GM18909 (cell line): ENCODE results near the gene SLC29A1.
"Not testable (repeated sequence)": the region's sequence is repeated elsewhere in the genome, so short reads cannot be mapped to it uniquely, and the experiment has no call there.

Experiments
- ATAC-seq: cut with Tn5 transposase; IDR thresholded peaks from one replicate; pipeline ENCODE4 v1.9.1; 2021; ENCODE audit warnings: mild to moderate bottlenecking; ENCODE audit not compliant: unreplicated experiment, poor library complexity

The SLC29A1 gene

DNA sequence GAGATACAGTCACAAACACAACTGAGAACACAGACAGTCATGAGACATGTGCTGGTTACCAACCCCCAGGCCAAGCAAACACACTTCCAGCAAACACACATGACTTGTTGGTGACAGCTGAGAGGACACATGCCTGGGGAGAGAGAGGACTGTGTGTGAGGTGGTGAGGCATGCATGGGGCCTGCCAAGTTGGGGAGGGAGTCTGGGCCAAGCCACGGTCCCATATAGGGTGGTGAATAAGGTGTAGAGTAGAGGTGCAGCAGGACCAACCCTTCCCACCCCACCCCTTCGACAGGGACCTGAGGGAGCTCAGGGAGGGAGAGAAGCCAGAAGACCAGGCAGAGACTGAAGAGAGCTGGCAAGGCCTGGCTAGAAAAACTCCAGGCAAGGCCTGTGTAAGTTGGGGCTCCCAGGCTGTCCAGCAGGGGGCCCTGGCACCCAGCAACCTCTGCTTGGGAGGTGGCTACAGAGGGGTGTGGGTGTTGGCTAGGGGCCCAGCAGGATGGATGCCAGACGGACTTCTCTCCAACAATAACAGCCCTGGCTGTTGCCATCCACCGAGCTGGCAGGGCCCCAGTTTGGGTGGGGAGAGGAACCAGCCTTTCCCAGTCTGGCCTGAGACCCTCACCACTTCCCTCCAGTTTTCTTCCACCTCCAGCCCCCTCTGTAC lies 2.0 kb upstream of the SLC29A1 start:
- peak; percentile 38 for ATAC-seq

DNA sequence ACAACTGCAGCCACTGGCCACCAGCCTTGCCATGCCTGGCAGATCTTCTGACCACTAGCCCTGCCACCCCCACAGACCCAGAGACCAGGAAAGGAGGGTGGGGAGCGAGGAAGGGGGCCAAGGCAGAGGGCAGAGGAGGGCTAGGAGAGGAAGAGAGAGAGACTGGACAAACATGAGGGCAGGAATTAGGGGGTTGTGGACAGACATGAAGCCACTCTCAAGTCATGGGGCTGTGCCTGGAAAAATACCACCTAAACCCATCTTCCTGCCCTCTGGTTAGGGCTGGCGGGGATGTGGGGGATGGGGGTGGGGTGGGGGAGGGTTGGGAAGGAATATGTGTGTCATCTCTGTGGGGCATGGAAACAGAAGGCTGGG lies 1.4 kb upstream of the SLC29A1 start:
- ATAC-seq: no peak

DNA sequence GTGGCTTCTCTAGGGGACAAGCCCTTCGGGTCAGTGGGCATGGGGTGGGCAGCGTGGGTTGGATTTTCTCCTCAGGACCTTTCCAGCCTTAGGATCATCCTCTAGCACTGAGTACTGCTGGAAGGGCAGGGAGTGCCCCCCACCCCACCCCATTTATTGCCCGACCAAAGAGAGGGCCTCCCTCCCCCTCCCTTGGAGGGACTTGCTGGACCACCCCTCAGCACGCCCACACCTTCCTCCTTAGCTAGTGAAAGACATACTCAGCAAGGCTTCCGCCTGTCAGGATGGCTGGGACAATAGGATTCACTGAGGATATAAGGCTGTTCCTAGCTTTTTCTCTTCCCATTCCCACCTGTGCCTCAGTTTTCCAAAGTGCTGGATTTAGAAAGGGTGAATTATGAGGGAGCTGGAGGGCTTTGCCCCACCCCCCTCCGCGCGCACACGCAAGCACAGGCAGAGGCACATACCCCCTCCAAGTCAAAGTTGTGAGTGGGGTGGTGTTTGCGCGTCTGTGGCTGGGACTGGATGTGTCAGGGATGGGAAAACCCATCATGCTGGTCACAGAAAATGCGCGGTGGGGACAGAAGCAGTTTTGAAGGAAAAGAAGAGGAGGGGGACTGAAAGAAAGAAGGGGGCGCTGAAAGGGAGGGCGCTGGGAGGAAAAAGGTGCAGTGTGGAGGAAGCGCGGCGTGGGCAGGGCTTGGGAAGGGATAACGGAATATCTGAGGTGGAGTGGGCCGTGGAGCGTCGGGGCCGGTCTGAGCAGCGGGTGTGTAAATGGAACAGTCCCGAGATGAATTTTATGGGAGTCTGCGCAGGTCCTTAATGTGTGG lies 693 bp upstream of the SLC29A1 start:
- ATAC-seq: no peak

DNA sequence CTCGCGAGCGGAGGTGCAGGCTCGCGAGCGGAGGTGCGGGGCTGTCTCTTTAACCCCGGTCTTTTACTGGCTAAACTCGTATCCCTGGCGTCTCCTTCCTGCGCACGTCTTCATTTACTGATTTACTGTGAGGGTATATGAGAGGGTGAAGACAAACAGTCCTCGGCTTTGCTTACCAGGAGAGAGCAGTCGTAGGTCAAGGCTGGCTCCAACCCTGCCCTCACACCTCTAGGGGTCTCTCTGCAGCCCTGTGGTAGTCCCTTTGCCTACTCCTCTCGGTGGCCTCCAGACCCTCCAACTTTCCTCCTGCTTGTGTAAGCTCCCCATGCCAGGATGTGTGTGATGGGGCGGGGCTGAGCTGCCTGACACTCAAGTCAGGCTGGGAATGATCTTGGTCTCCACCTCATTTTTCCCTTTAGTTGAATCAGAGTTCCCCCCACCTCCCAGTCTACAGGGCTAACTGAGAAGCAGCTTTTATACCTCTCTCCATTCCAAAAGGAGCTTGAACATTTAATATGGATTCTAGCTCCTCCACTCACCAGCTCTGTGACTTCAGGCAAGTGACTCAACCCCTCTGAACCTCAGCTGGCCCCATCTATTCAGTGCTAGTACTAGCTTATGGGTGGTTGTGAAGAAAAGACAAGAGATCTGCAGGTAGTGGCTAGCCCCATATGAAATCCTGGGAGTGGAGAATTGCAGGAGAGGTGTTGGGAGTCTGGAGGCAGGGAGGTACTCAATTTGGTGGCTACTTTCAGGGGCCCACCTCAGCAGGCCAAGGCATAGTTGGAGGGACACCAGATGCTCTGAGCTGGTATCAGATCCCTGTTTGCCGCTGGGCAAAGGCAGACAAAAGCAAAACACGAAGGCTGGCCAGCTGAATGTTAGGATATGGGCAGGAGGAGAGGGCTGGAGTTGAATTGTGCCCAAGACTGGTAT lies 902 bp downstream of the SLC29A1 start:
- peak; percentile 15 for ATAC-seq

DNA sequence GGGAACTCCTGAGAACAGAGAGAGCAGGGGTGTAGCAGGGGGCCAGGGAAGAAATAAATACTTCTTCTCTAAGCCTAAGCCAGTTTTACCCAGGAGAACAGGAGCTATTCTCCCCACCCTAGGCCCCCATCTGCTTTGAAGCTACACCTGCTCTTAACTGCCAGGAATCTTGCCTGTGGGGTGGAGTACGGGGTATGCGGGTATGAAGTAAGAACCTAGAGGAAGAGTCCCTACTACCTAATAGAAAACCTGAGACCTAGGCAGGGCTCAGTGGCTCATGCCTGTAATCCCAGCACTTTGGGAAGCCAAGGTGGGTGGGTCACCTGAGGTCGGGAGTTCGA lies 1.5 kb downstream of the SLC29A1 start:
- ATAC-seq: no peak

DNA sequence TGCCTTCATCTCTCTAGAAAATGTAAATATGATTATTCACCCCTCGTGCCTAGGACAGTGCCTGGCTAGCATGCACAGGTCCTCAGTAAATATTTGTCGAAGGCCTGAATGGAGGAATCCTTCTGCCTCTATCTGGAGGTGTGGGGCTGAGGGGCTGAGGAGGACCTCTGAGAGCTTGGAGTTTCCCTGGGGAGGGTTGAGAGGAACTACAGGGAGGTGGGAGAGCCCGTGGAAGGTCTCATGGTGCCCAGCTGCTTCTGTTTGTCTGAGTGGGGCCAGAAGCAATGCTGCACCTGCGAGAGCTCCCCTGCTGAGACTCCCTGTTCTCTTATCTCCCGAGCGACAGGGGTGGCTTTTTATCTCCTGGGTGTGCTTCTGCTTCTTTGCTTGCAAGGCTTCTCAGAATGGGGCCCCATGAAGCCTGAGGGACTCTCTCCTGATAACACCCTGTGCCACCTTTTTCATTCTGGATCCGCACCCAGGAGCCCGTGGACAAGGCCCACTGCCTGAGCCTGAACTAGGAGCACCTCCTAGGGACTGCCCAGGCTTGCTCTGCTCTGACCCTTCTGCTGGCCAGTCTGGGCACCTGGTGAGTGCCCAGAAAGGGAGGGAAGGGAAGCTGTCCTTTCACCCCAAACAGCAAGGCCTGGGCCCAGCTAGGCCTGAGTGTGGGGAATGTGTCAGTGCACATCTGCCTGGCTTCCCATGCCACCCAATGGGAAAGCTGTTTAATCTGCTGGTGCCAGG lies 2.4 kb downstream of the SLC29A1 start:
- ATAC-seq: no peak

DNA sequence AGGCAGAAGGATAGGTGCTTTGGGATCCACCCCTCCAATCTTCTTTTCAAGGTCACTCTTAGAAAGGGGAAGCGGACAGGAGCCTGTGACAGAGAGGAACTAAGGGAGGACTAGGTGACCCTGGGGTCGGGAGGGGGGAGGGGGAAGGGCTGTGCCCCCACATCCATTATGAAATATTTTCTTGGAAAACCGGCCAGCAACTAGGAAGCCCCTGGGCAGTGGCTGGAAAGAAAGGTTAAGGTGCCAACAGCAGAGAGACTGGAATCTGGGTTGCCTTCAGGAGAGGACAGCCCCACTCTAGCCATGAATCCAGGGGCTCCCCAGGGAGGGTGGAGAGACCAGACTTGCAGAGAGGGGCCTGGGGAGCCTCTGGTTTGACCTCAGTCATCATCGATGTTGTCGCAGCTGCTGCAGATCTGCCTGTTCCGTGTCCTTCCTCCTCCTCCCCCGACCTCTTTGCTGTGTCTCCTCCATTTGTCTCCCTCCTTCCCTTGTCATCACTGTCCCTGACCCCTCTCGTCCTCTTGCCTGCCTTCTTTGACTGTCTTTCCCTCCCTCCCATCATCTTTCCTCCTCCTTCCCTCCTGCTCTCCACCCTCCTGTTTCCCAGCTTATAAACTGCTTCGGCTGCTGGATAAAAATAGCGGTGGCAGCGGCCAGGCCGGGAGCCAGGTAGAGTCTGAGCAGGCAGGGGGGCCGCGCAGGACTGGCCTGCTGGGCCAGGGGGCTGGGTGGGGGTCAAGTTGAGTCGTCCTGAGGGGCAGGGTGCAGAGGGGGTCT lies 3.2 kb downstream of the SLC29A1 start:
- no peak for ATAC-seq

DNA sequence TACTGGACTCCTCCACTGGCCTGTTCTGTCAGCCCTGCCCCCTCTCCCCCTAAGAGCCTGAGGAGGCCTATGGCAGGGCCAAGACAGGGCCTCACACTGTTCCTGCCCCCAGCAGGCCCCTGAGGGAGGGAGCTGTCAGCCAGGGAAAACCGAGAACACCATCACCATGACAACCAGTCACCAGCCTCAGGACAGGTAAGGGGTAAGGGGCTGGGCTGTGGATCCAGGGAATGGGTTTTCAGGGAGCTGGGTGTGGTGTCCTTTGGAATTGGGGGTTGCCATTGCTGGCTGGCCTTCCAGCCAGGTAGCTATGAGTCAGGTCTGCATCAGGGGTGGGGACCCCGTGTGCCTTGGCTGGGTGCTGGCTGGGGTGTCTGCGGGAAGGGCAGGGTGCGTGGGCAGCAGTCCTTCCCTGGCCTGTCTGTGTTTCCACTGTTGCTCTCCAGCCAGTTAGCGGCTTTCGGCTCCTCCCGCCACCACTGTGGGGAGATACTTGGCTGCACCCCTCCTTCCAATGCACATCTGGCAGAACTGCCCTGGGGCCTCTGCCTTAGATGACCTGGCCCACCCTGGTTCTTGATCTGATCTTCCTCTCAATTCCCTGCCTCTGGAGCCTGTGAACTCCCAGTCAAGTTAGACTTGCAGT lies 3.9 kb downstream of the SLC29A1 start:
- ATAC-seq: no peak

DNA sequence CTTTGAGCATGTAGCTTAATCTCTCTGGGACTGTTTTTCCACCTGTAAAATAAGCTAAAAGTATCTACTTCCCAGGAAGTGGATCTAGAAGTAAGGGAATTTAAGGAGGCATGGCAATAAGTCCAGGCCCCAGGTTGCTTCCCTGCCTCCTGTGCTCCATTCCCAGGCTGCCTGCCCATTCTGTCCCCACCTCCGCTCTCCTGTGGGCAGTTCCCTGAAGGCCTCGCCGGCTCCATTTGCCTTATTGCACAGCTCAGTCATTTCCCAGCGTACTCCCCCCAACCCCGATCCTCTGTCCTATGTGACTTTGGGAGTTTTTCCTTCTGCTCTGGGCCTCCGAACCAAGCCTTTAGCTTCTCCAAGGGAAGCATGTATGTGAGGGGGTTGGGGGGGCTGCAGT lies 4.6 kb downstream of the SLC29A1 start:
- ATAC-seq: no peak

DNA sequence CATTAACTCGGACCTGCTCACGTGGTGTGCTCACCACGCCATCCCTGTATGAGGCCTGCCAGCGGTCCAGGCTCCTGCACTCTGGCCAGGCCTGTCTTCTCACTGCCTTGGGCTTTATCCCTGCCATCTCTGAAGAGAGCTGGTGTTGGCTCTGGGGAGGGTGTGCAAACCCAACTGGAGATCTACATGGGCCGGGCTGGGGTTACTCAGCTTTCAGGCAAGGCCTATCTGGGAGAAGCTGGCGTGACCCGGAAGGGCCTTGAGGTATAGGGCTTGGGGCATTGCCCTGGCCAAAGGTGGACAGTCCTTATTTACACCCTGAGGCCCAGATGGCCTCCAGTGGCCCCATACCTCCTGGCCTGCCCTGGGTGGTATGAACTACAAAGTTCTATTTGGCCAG lies 5.0 kb downstream of the SLC29A1 start:
- no peak for ATAC-seq

DNA sequence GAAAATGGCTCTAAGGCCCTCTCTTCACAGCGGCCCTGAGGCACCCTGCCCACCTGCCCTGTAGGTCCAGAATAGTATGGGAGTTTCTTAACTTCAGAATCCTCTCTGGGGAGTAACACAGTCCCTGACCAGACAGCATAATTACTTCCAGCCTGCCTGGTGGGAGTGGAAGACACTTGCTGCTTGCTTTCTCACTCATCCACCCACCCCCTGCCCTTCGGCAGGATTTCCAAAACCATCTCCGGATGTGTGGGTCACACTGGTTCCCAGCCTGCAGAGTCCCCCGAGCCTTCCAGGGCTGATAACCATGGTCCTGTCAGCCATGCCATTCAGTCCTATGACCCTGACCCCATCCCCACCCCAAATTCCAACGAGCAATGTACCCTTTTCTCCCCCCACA lies 5.4 kb downstream of the SLC29A1 start:
- ATAC-seq: no peak

DNA sequence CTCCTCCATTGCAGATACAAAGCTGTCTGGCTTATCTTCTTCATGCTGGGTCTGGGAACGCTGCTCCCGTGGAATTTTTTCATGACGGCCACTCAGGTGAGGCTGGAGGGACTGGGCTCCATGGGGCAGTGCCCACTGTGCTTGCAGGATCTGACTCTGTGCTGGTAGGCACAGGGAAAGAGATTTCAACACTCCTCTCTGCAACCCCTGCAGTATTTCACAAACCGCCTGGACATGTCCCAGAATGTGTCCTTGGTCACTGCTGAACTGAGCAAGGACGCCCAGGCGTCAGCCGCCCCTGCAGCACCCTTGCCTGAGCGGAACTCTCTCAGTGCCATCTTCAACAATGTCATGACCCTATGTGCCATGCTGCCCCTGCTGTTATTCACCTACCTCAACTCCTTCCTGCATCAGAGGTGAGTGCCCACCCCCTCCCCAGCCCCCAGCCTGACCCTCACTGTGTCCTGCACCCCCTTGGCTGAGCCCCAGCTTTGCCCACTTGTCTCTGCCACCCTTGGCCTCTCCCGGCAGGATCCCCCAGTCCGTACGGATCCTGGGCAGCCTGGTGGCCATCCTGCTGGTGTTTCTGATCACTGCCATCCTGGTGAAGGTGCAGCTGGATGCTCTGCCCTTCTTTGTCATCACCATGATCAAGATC lies 6.1 kb downstream of the SLC29A1 start:
- no peak for ATAC-seq

DNA sequence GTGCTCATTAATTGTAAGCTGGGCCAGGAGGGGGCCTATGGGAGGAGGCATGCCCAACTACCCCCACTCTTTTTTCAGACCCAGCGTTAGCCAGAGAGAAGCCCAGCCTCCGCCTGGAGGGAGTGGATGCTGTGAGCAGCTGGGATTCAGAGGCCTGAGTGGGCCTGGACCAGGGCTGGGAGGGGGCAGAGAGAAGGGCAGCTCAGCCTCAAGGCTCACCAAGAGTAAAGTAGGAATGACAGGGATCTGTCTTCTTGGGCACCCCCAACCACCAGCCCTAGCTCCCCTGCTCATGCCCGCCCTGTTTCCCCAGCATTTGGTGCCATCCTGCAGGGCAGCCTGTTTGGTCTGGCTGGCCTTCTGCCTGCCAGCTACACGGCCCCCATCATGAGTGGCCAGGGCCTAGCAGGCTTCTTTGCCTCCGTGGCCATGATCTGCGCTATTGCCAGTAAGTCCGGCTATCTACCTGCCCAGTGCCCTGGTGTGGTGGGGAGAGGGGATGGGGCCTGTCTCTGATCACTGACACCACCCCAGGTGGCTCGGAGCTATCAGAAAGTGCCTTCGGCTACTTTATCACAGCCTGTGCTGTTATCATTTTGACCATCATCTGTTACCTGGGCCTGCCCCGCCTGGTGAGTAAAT lies 6.8 kb downstream of the SLC29A1 start:
- ATAC-seq: no peak

DNA sequence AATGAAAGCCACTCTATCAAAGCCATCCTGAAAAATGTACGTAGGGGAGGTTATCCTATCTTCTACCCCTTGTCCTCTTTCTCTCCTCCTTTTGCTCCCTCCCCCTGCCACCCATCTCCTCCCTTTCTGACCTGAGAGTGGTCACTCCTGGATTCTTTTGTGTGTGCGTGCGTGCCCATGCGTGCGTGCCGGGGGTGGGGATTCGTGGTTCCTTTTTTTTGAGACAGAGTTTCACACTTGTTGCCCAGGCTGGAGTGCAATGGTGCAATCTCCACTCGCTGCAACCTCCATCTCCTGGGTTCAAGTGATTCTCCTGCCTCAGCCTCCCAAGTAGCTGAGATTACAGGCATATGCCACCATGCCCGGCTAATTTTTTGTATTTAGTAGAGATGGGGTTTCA lies 8.0 kb downstream of the SLC29A1 start:
- not testable (repeated sequence) for ATAC-seq

DNA sequence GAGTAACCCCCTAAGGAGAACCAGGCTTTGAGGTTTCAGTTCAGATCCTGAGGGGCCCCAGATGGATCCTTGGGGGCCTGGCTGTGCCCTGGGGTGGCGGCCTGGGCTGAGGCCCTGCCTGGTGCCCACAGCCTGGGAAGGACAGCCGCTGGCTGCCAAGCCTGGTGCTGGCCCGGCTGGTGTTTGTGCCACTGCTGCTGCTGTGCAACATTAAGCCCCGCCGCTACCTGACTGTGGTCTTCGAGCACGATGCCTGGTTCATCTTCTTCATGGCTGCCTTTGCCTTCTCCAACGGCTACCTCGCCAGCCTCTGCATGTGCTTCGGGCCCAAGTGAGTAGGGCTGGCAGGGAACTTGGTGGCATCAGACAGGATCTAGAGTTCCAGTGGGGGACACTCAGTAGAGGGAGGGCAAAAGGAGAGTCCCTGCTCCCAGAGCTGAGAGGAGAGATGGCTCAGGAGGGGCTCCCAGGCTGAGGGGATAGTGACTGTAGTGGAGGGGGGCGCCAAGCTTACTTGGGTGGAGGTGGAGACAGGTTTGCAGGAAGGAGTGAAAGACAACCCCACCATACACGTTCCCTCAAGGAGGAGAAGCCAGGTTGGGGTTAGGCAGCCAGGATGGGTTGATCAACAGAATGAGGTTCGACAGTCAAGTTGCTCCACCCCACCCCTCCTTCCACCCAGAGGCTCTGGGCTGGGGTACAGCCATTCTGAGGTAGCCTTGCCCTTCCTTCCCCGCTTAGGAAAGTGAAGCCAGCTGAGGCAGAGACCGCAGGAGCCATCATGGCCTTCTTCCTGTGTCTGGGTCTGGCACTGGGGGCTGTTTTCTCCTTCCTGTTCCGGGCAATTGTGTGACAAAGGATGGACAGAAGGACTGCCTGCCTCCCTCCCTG lies 9.5 kb downstream of the SLC29A1 start:
- ATAC-seq: no peak

DNA sequence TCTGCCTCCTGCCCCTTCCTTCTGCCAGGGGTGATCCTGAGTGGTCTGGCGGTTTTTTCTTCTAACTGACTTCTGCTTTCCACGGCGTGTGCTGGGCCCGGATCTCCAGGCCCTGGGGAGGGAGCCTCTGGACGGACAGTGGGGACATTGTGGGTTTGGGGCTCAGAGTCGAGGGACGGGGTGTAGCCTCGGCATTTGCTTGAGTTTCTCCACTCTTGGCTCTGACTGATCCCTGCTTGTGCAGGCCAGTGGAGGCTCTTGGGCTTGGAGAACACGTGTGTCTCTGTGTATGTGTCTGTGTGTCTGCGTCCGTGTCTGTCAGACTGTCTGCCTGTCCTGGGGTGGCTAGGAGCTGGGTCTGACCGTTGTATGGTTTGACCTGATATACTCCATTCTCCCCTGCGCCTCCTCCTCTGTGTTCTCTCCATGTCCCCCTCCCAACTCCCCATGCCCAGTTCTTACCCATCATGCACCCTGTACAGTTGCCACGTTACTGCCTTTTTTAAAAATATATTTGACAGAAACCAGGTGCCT lies 10.2 kb downstream of the SLC29A1 start:
- ATAC-seq: no peak
